ENCODE data around the gene RHOU. TPM values are rescaled to one million over a fixed set of nuclear protein-coding genes. Genes with fewer than 3 reads are reported as not detected.

Gene RHOU
- total and polyA plus RNA-seq, 2 donors (not counting 3 experiments of a cell fraction or from before 2014, with no cell fraction given): 0.04 to 0.40 TPM

DNA sequence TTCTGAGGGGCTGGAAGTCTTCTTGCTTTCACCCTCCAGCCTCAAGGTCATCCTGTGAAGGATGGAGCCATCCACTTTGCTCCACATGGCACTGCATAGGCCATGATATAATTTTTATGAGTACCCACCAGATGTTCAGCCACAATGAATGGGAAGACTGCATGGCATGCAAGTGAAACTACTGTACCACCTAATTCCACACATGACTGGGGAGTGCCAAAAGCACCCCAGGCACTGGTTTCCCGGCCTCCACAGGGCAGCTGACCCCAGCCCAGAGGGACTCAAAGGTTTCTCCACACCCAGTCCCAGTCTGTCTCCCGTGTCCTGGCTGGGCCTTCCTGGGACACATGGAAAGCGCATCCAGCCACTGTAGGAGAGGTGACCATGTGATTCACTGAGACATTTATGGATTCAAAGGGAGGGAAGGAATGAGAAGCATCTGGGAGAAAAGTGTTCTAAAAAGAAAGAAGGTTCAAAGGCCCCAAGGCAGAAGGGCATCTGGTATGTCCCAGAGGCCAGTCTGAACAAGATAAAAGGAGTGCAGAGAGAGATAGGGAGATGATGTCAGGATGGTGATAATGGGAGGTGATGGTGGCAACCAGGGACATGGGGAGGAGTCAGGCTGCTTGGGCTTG is 12.1 kb downstream of the RHOU start:
- no peaks in the 10 kb centered on the region for H3K9me1 ChIP-seq (replicated peaks; ENCODE audit: control insufficient read depth, extremely low read depth, insufficient read depth, low read length)
- no peak overlapping the region for H3K4me3 ChIP-seq (replicated peaks in 1 of 3; ENCODE audit: insufficient read depth in 1 of 3, low read depth in 1 of 3, low read length in 3 of 3)
- no peak overlapping the region for H3K27ac ChIP-seq (ENCODE audit: insufficient read depth, low read depth, low read length)
- H3K79me2 ChIP-seq (ENCODE audit: control insufficient read depth, insufficient read depth, low read length): no peaks in the 10 kb centered on the region
- dilution Hi-C loops (cut with MboI; ENCODE audit: extremely low pct_ligation_motif_present, low sequenced_read_pairs) (no loop called here), intact Hi-C loops (cut with micrococcal nuclease) (no loop called here)
- H3K9me3 ChIP-seq (replicated peaks; ENCODE audit: control insufficient read depth, insufficient read depth, low read length): no peaks in the 10 kb centered on the region
- peaks cover 2 to 3% of the 10 kb centered on the region in 2 experiments for H3K27me3 ChIP-seq (ENCODE audit: control insufficient read depth in 2 of 2, insufficient read depth in 2 of 2, low read length in 2 of 2)
- ChIA-PET POLR2A (no interaction called here), CTCF (no interaction called here)
- no TSS peak for BruUV-seq (replicated peaks)
- no peaks in the 10 kb centered on the region for H3K36me3 ChIP-seq (ENCODE audit: control insufficient read depth in 2 of 2, extremely low read depth in 1 of 2, insufficient read depth in 2 of 2, low read length in 2 of 2)
- no peak overlapping the region for H3K9ac ChIP-seq (replicated peaks; ENCODE audit: extremely low read depth, insufficient read depth, low read length)
- no peaks in the 10 kb centered on the region for H4K20me1 ChIP-seq (replicated peaks; ENCODE audit: control insufficient read depth, extremely low read depth, insufficient read depth, low read length)
- TF ChIP-seq FOS (IDR thresholded peaks at IDR 0.05; ENCODE audit: borderline replicate concordance, insufficient read depth, low read length) (no peak), EZH2 (IDR thresholded peaks at IDR 0.05; ENCODE audit: borderline replicate concordance, low read depth, low read length, severe bottlenecking) (no peak), POLR2A (IDR thresholded peaks at IDR 0.05; ENCODE audit: low read depth, low read length) (no peak), JUN (IDR thresholded peaks at IDR 0.05; ENCODE audit: borderline replicate concordance, insufficient read depth, insufficient read length, low read depth) (no peak), GATA2 (IDR thresholded peaks at IDR 0.05; ENCODE audit: insufficient read depth, insufficient read length, low read depth, low read length) (no peak), POLR2AphosphoS5 (IDR thresholded peaks at IDR 0.05; ENCODE audit: insufficient read depth, low read depth, low read length) (no peak), MYC (IDR thresholded peaks at IDR 0.05; ENCODE audit: low read depth, low read length) (no peak)
- TF ChIP-seq, protein P1, sequence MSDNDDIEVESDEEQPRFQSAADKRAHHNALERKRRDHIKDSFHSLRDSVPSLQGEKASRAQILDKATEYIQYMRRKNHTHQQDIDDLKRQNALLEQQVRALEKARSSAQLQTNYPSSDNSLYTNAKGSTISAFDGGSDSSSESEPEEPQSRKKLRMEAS (IDR thresholded peaks at IDR 0.05; ENCODE audit: insufficient read depth, insufficient read length): no peak
- TF ChIP-seq, protein P2, sequence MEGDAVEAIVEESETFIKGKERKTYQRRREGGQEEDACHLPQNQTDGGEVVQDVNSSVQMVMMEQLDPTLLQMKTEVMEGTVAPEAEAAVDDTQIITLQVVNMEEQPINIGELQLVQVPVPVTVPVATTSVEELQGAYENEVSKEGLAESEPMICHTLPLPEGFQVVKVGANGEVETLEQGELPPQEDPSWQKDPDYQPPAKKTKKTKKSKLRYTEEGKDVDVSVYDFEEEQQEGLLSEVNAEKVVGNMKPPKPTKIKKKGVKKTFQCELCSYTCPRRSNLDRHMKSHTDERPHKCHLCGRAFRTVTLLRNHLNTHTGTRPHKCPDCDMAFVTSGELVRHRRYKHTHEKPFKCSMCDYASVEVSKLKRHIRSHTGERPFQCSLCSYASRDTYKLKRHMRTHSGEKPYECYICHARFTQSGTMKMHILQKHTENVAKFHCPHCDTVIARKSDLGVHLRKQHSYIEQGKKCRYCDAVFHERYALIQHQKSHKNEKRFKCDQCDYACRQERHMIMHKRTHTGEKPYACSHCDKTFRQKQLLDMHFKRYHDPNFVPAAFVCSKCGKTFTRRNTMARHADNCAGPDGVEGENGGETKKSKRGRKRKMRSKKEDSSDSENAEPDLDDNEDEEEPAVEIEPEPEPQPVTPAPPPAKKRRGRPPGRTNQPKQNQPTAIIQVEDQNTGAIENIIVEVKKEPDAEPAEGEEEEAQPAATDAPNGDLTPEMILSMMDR (IDR thresholded peaks at IDR 0.05; ENCODE audit: extremely low read depth in 1 of 2, insufficient read depth in 1 of 2, low read depth in 1 of 2, low read length in 2 of 2): no peak
- DNase-seq (ENCODE audit: low read depth, low spot score) (no peak), FAIRE-seq (no peak)
- H3K4me1 ChIP-seq (ENCODE audit: control insufficient read depth, extremely low read depth, insufficient read depth, low read length): no peaks in the 10 kb centered on the region
- no peak overlapping the region for H2AFZ ChIP-seq (ENCODE audit: low read depth, low read length)
- no peak overlapping the region for H3K4me2 ChIP-seq (ENCODE audit: insufficient read depth, low read length)

Data from endothelial cell of umbilical vein (primary cell).